ENCODE measurements around the gene ITGB4.

The ITGB4 gene

GRCh38 chr17:75698659-75699058, 22.6 kb upstream of the ITGB4 start:
- DNase-seq = no peak

- DNase-seq = no peak
Measured at GRCh38 chr17:75701288-75701687, 20.0 kb upstream of the ITGB4 start.

- no peak for DNase-seq
Measured at GRCh38 chr17:75703191-75703590, 18.1 kb upstream of the ITGB4 start.

DNA sequence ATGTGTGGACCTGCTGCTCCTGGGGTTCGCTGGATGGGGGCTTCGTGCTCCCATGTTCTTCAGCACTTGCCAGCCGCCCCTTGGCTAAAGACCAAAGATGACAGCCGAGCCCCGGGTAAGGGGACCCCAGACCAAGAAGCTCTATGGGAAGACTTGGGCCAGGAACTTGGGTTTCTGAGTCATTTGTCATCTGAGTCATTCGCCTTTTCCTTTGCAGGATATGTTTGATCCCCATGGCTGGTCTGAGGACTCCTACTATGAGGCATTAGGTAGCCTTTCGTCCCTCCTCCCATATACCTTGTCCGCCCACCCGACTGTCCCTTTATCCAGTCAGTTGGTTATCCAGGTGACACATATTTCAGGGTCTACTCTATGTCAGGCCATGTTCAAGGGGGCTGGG, 17.7 kb upstream of the ITGB4 start:
- no peak for DNase-seq

GRCh38 chr17:75704963-75705875, 16.0 kb upstream of the ITGB4 start:
- DNase-seq = no peak

DNA sequence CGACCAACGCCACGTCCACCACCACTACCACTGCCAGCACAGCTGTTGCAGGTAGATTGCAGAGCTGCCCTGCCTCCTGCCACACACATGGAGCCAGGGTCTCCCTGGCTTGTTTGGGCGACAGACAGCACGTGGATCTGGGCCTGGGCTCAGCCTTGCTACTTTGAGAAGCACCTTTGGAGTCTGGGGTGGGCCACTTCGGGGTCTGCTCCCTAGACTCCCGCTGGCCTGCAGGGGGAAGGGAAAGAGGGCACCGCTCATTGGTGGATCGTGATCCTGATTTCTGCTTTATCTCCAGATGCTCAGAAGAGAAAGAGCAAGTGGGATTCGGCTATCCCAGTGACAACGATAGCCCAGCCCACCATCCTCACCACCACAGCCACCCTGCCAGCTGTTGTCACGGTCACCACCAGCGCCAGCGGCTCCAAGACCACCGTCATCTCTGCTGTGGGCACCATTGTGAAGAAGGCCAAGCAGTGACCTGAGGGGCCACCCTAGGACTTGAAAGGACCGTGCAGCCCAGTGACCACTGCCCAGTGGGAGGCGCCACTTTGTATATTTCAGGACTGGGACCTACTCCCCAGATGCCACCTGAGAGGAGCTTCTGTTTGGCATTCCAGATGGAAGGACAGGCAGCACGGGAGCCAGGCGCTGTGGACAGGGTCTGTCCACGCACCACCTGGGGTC, 15.1 kb upstream of the ITGB4 start:
- no peak for DNase-seq

- no peak for DNase-seq
Measured at GRCh38 chr17:75707079-75707571, 14.1 kb upstream of the ITGB4 start.

DNA sequence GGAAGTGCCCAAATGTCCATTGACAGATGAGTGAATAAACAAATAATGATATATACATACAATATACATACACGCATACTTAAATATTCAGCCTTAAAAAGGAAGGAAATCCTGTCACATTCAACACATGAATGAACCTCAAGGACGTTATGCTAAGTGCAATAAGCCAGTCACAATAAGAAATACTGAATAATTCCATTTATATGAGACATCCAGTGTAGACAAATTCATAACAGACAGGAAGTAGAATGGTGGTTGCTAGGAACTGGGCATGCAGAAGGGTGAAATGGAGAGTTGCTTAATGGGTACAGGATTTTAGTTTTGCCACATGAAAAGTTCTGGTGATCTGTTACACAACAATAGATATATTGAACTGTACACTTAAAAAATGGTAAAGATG, 8.8 kb upstream of the ITGB4 start:
- DNase-seq = no peak

DNA sequence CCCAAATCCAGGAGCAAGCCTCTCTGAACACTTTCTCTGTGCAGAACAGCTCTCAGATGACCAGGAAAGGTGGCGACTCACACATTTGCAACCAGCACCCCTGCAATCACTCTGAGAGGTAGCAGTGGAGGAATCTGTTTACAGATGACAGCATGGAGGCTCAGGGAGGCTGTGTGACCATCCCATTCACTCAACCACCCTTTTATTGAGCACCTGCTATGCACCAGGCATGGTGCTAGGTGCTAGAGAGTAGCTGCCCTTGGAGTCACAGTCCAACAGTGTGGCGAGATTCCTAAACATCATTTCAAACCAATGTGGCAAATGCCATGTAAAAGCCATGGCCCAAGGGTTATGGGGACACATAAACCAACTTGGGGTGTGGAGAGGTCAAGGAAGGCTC, 1.5 kb upstream of the ITGB4 start:
- DNase-seq = no peak

- DNase-seq = no peak
Measured at GRCh38 chr17:75721463-75722011, 278 bp downstream of the ITGB4 start.

DNA sequence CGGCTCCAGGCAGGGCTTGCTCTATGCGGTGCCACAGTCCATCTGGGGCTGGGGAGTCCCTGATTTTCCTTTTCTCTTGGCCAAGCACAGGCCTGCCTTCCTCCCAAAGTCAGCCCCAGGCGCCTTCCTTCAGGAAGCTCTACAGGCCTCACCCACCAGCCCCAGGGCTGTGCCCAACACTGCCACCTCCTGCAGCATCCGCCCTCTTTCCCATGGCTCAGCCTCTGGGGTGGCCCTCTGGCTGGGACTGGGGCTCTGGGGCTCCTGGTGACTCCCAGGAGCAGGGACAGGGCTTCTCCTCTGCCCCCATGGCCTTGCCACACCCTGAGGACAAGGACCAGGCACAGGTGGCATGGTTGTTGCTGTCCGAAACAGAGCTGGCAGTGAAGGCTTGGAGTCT, 817 bp downstream of the ITGB4 start:
- no peak for DNase-seq

- DNase-seq = no peak
Measured at GRCh38 chr17:75722542-75723095, 1.4 kb downstream of the ITGB4 start.

GRCh38 chr17:75723171-75723930, 2.1 kb downstream of the ITGB4 start:
- no peak for DNase-seq

- DNase-seq = no peak
Measured at GRCh38 chr17:75724016-75725003, 3.1 kb downstream of the ITGB4 start.

DNA sequence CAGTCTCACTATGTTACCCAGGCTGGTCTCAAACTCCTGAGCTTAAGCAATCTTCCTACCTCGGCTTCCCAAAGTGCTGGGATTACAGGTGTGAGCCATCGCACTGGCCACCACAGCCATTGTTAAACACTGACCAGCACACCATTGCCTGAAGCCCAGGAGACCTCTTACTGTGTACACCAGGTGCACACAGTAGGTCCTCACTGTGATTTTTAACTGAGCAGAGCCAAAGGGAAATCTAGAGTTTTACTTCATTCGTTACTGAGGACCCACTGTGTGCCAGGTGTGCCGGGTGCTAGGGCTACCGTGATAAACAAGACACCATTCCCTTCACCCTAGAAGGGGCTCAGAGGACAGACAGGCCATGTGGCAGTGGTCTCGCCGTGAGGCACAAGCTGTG, 4.2 kb downstream of the ITGB4 start:
- no peak for DNase-seq

DNA sequence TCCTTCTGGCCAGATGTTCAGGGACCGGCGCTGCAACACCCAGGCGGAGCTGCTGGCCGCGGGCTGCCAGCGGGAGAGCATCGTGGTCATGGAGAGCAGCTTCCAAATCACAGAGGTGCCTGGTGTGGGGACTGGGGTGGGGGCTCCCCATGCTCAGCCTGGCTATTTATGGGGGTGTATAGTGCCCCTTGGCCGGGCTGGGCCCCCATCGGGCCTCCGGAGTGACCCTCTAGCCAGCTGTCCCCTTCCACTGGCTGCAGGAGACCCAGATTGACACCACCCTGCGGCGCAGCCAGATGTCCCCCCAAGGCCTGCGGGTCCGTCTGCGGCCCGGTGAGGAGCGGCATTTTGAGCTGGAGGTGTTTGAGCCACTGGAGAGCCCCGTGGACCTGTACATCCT, 6.1 kb downstream of the ITGB4 start:
- DNase-seq = no peak

GRCh38 chr17:75729351-75729750, 8.1 kb downstream of the ITGB4 start:
- DNase-seq = no peak

DNA sequence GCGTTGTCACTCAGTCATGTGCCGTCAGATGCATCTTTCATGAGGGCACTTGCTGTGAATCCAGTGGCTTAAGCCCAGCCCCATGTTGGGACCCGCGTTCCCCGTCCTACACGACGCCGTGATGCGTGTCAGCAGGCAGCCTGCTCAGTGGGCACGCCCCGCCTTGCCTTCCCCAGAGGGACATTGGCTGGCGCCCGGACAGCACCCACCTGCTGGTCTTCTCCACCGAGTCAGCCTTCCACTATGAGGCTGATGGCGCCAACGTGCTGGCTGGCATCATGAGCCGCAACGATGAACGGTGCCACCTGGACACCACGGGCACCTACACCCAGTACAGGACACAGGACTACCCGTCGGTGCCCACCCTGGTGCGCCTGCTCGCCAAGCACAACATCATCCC, 8.8 kb downstream of the ITGB4 start:
- no peak for DNase-seq

DNA sequence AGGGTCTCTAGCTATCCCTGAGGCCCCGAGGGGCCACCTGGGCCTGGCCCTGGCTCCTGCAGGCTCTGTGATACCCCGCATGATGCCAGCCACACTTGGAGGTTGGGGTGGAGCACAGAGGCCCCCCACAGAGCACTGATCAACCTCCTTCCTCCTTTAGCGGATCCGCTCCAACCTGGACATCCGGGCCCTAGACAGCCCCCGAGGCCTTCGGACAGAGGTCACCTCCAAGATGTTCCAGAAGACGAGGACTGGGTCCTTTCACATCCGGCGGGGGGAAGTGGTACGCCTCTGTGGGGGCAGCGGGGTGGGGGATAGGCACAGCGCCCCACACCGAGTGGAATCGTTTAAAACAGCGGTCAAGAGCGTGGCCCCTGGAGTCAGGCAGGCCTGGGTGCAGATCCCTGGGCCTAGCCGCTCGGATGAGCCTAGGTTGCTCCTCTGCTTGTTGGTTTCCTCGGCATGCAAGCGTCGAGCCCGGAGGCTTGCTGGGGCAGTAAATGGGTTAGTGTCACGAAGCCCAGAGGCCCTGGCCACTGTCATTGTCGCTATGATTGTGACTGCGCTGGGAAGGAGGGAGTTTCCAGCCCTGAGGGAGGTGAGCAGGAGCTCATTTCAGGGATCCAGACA, 9.9 kb downstream of the ITGB4 start:
- no peak for DNase-seq

DNA sequence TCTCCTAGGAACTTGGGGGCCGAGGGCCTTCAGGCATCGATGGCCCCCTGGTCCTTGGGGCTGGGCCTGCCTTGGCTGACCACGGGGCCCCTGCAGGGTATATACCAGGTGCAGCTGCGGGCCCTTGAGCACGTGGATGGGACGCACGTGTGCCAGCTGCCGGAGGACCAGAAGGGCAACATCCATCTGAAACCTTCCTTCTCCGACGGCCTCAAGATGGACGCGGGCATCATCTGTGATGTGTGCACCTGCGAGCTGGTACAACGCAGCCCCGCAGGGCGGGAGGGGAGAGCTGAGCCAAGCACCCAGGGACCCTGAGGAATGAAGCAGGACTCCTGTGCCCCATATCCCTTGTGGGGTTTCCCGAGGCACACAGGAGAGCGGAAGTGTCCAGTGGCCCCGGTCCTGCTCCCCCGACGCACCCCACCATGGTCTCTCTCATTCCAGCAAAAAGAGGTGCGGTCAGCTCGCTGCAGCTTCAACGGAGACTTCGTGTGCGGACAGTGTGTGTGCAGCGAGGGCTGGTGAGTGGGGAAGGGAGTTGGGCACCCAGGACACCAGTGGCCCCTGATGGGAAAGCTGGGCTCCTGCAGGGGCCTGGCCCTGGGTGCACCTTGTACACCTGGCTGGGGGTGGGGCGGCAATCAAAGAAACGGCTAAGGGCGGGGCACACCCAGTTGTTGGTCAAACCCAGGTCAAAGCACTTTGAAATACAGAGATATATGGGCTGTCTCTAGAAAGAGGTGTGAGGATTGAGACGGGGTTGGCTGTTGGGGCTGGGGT, 10.6 kb downstream of the ITGB4 start:
- no peak for DNase-seq

All from NCI-H524 treated with DMSO at 0.1 percent for 48 hours (cell line).